GM21360 (cell line): ENCODE measurements around the gene B4GALT2.

Experiments
- ATAC-seq: cut with Tn5 transposase; IDR thresholded peaks from one replicate; pipeline ENCODE4 v1.9.1; 2021; ENCODE audit warnings: mild to moderate bottlenecking, moderate library complexity; ENCODE audit not compliant: unreplicated experiment

B4GALT2 gene

GRCh38 chr1:44027320-44027719, 48.3 kb downstream of the B4GALT2 start:
- ATAC-seq = no peak

GRCh38 chr1:44029260-44029910, 50.4 kb downstream of the B4GALT2 start:
- peak; percentile 30 for ATAC-seq

- ATAC-seq = peak; percentile 62
Measured at GRCh38 chr1:44029911-44030604, 51.0 kb downstream of the B4GALT2 start.

- peak; percentile 20 for ATAC-seq
Measured at GRCh38 chr1:44030605-44031251, 51.7 kb downstream of the B4GALT2 start.

GRCh38 chr1:44031252-44032169, 52.5 kb downstream of the B4GALT2 start, which contains the start of gene SLC6A9:
Gene SLC6A9 (minus strand): TSS chr1:44031462. CDS start chr1:44024277, 7,185 bp downstream.
- no peak for ATAC-seq

- no peak for ATAC-seq
Measured at GRCh38 chr1:44032170-44032790, 53.3 kb downstream of the B4GALT2 start.

GRCh38 chr1:44033041-44033575, 54.1 kb downstream of the B4GALT2 start:
- no peak for ATAC-seq

GRCh38 chr1:44033756-44034155, 54.7 kb downstream of the B4GALT2 start:
- no peak for ATAC-seq

- ATAC-seq = no peak
Measured at GRCh38 chr1:44034423-44034822, 55.4 kb downstream of the B4GALT2 start.

- ATAC-seq = no peak
Measured at GRCh38 chr1:44034976-44035716, 56.1 kb downstream of the B4GALT2 start.

GRCh38 chr1:44035726-44036408, 56.9 kb downstream of the B4GALT2 start:
- no peak for ATAC-seq

GRCh38 chr1:44036409-44037139, 57.6 kb downstream of the B4GALT2 start:
- no peak for ATAC-seq

GRCh38 chr1:44037154-44037553, 58.1 kb downstream of the B4GALT2 start:
- no peak for ATAC-seq

GRCh38 chr1:44038876-44039657, 60.1 kb downstream of the B4GALT2 start:
- no peak for ATAC-seq

GRCh38 chr1:44040418-44040817, 61.4 kb downstream of the B4GALT2 start:
- no peak for ATAC-seq
